Measurements from ENCODE around the gene VRK1. TPM values are rescaled to one million over a fixed set of nuclear protein-coding genes. Genes with fewer than 3 reads are reported as not detected.

Gene VRK1
- polyA plus RNA-seq, 3 donors: 5.5 to 14.3 (median 13.2) TPM

- intact Hi-C loops (cut with micrococcal nuclease): no loop called here
- Histone ChIP-seq H3K79me2 (ENCODE audit: insufficient read depth, low read length) (peaks cover 100% of the 10 kb centered on the region), H3K4me1 (ENCODE audit: control insufficient read depth in 1 of 2, insufficient read depth in 2 of 2, low read length in 2 of 2) (peaks cover 7 to 12% of the 10 kb centered on the region in 2 donors), H3K4me3 (replicated peaks in 1 of 3; ENCODE audit: low read depth in 2 of 3, low read length in 3 of 3) (no peak overlapping the region), H2AFZ (ENCODE audit: insufficient read depth, low read depth, low read length, poor library complexity, severe bottlenecking) (no peak overlapping the region), H3K9me3 (replicated peaks in 1 of 2; ENCODE audit: control insufficient read depth in 1 of 2, insufficient read depth in 1 of 2, low read length in 2 of 2) (no peaks in the 10 kb centered on the region), H3K36me3 (replicated peaks in 1 of 2; ENCODE audit: control insufficient read depth in 1 of 2, insufficient read depth in 2 of 2, low read length in 2 of 2) (no peaks in the 10 kb centered on the region), H3K27ac (ENCODE audit: low read depth in 1 of 2, low read length in 2 of 2) (no peak overlapping the region), H4K20me1 (ENCODE audit: insufficient read depth, low read length) (no peaks in the 10 kb centered on the region), H3K9ac (ENCODE audit: insufficient read depth, low read length, poor library complexity, severe bottlenecking) (no peak overlapping the region), H3K27me3 (ENCODE audit: control insufficient read depth in 2 of 2, insufficient read depth in 2 of 2, low read length in 2 of 2) (no peaks in the 10 kb centered on the region), H3K4me2 (replicated peaks; ENCODE audit: extremely low read depth, low read length, poor library complexity, severe bottlenecking) (no peak overlapping the region)
- TF ChIP-seq CTCF (IDR thresholded peaks at IDR 0.05): no peak
- H3K9me3 Mint-ChIP-seq: peaks cover 0 to 2% (median 0%) of the 10 kb centered on the region in 7 donors
- peaks cover 0 to 2% (median 0%) of the 10 kb centered on the region in 3 donors for H3K27me3 Mint-ChIP-seq (ENCODE audit: low read depth in 3 of 3)
- H3K4me1 Mint-ChIP-seq: peaks cover 19% of the 10 kb centered on the region
- DNase-seq: no peak
- no peak overlapping the region for H3K27ac Mint-ChIP-seq
- H3K4me3 Mint-ChIP-seq: no peak overlapping the region
- peaks cover 4 to 6% of the 10 kb centered on the region in 2 donors for H3K36me3 Mint-ChIP-seq
- no CpG with 5 or more reads among the region's 5 CpGs for WGBS (ENCODE audit: insufficient coverage)
These were observed 20.8 kb downstream of the VRK1 start for GRCh38 chr14:96817750-96818666.

GRCh38 chr14:96821501-96821900 lies 24.3 kb downstream of the VRK1 start:
- H3K4me3 ChIP-seq (replicated peaks in 1 of 3; ENCODE audit: low read depth in 2 of 3, low read length in 3 of 3): no peak overlapping the region
- Mint-ChIP-seq H3K36me3 (peaks cover 7 to 9% of the 10 kb centered on the region in 2 donors), H3K27me3 (ENCODE audit: low read depth in 3 of 3) (peaks cover 0 to 2% (median 0%) of the 10 kb centered on the region in 3 donors), H3K4me3 (no peak overlapping the region), H3K4me1 (peaks cover 19% of the 10 kb centered on the region), H3K9me3 (peaks cover 0 to 2% (median 0%) of the 10 kb centered on the region in 7 donors), H3K27ac (no peak overlapping the region)
- no peak overlapping the region for H2AFZ ChIP-seq (ENCODE audit: insufficient read depth, low read depth, low read length, poor library complexity, severe bottlenecking)
- H3K79me2 ChIP-seq (ENCODE audit: insufficient read depth, low read length): peaks cover 100% of the 10 kb centered on the region
- no peaks in the 10 kb centered on the region for H3K36me3 ChIP-seq (replicated peaks in 1 of 2; ENCODE audit: control insufficient read depth in 1 of 2, insufficient read depth in 2 of 2, low read length in 2 of 2)
- intact Hi-C loops (cut with micrococcal nuclease): no loop called here
- H3K9me3 ChIP-seq (replicated peaks in 1 of 2; ENCODE audit: control insufficient read depth in 1 of 2, insufficient read depth in 1 of 2, low read length in 2 of 2): no peaks in the 10 kb centered on the region
- no peak for TF ChIP-seq CTCF (IDR thresholded peaks at IDR 0.05)
- no peak overlapping the region for H3K27ac ChIP-seq (ENCODE audit: low read depth in 1 of 2, low read length in 2 of 2)
- 89% methylated on average over 2 of the region's 3 CpGs for WGBS (ENCODE audit: insufficient coverage)
- H3K4me2 ChIP-seq (replicated peaks; ENCODE audit: extremely low read depth, low read length, poor library complexity, severe bottlenecking): no peak overlapping the region
- peaks cover under 1 to 8% of the 10 kb centered on the region in 2 donors for H3K4me1 ChIP-seq (ENCODE audit: control insufficient read depth in 1 of 2, insufficient read depth in 2 of 2, low read length in 2 of 2)
- H3K27me3 ChIP-seq (ENCODE audit: control insufficient read depth in 2 of 2, insufficient read depth in 2 of 2, low read length in 2 of 2): no peaks in the 10 kb centered on the region
- H4K20me1 ChIP-seq (ENCODE audit: insufficient read depth, low read length): no peaks in the 10 kb centered on the region
- H3K9ac ChIP-seq (ENCODE audit: insufficient read depth, low read length, poor library complexity, severe bottlenecking): no peak overlapping the region
- DNase-seq: no peak

Measured in CD14-positive monocyte (primary cell).